Prostate gland (tissue), 2 donors: Measurements from ENCODE around the gene SARDH.

Experiments
- CTCF ChIP-seq, 4 experiments: fragments of 200-600 bp in 2 of 4; fragments of 450-650 bp in 2 of 4; sonication (generic) in 2 of 4; IDR thresholded peaks; 1 replicate in 3 of 4; 2 replicates in 1 of 4; pipeline ENCODE4 v1.5.1; 2016 to 2019; ENCODE audit warnings: antibody characterized with exemption in 4 of 4, mild to moderate bottlenecking in 2 of 4, moderate library complexity in 2 of 4
- POLR2A ChIP-seq: fragments of 450-650 bp; IDR thresholded peaks from one replicate; pipeline ENCODE4 v1.6.1; 2016; ENCODE audit warnings: antibody characterized with exemption, mild to moderate bottlenecking

DNA sequence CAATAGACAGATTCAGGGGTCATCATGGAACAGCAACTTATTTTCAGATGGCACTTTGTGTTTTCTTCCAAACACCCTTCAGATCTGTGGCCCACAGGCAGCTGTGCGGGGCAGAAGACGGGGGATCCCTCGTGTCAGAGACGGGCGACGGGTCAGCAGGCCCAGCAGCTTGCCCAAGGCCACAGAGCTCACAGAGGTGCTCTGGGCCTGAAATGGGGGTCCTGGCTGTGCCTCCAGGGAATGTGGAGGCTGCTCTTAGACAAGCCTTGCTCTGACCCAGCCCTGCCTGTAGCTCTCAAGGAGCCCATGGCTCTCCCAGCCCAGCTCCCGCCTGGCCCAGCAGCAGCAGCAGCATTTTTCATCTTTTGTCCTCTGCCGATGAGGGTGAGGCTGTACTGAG, 40.9 kb upstream of the SARDH start:
- TF ChIP-seq CTCF (IDR thresholded peaks at IDR 0.05) (no peak), POLR2A (no peak)
